GM12878 (cell line): ENCODE data around the gene HORMAD2. TPM values are rescaled to one million over a fixed set of nuclear protein-coding genes. Genes with fewer than 3 reads are reported as not detected.

Experiments used
- CBX5 ChIP-seq: sonication (generic); IDR thresholded peaks from 2 replicates; pipeline ENCODE4 v1.6.1; 2016; ENCODE audit warnings: low read depth, moderate library complexity, mild to moderate bottlenecking, inconsistent platforms
- E2F8 ChIP-seq: fragments of 450-650 bp; IDR thresholded peaks from 2 replicates; pipeline ENCODE4 v1.6.1; 2018; ENCODE audit warnings: mild to moderate bottlenecking, low read depth, moderate library complexity; ENCODE audit not compliant: partially characterized antibody
- FOS ChIP-seq: IDR thresholded peaks from 3 replicates; pipeline ENCODE4 v1.6.1; 2011; ENCODE audit warnings: borderline replicate concordance; ENCODE audit not compliant: insufficient read length; ENCODE audit errors: extremely low read depth
- HDAC2 ChIP-seq: fragments of 200-600 bp; sonication (generic); IDR thresholded peaks from 2 replicates; pipeline ENCODE4 v1.6.1; 2017
- MLLT1 ChIP-seq: fragments of 450-650 bp; IDR thresholded peaks from 2 replicates; pipeline ENCODE4 v1.6.1; 2016; ENCODE audit warnings: mild to moderate bottlenecking
- POLR2AphosphoS5 ChIP-seq: IDR thresholded peaks from 2 replicates; pipeline ENCODE4 v1.6.1; 2011; ENCODE audit warnings: mild to moderate bottlenecking, low read length, inconsistent platforms
- SRF ChIP-seq, 2 experiments: IDR thresholded peaks; 2 replicates each; pipeline ENCODE4 v1.6.1; 2011; ENCODE audit warnings: low read depth in 2 of 2, low read length in 2 of 2, mild to moderate bottlenecking in 1 of 2, moderate library complexity in 1 of 2
- polyA plus RNA-seq, 11 experiments: library from polyadenylated mRNA; depleted of rRNA in 4 of 11; unstranded in 6 of 11; stranded (reverse) in 5 of 11; fragments of >200 nt; fragmentation: Nextera tagmentation in 4 of 11; fragmentation: Illumina TruSeq in 1 of 11; extraction: Ambion mirVana in 4 of 11; extraction: Trizol in 1 of 11; gene quantifications; 1 replicate in 1 of 11; 2 replicates in 10 of 11; pipeline versions ENCODE4 v1.2.1 to v1.2.3, GENCODE V29; 2011 to 2016; ENCODE audit warnings: inconsistent platforms in 2 of 11, missing spikeins in 2 of 11, low read depth in 1 of 11
- total RNA-seq, 4 experiments: library from RNA; depleted of rRNA in 3 of 4; stranded (reverse); fragments of >200 nt in 3 of 4; fragmentation: Illumina TruSeq in 1 of 4; extraction: Trizol in 1 of 4; gene quantifications; 2 replicates each; pipeline versions ENCODE4 v1.2.1 to v1.2.3, GENCODE V29; 2013 to 2021
- TF ChIP-seq, protein P1 (sequence below): IDR thresholded peaks from 2 replicates; pipeline ENCODE4 v1.6.1; 2011; ENCODE audit warnings: low read depth, mild to moderate bottlenecking, low read length, moderate library complexity, borderline replicate concordance; ENCODE audit errors: extremely low read depth

Gene HORMAD2
- total and polyA plus RNA-seq, 10 of the 15 experiments (the other 5 are each of a cell fraction or from before 2014, with no cell fraction given), result 0.07 to 0.13 TPM; not detected in 8

DNA sequence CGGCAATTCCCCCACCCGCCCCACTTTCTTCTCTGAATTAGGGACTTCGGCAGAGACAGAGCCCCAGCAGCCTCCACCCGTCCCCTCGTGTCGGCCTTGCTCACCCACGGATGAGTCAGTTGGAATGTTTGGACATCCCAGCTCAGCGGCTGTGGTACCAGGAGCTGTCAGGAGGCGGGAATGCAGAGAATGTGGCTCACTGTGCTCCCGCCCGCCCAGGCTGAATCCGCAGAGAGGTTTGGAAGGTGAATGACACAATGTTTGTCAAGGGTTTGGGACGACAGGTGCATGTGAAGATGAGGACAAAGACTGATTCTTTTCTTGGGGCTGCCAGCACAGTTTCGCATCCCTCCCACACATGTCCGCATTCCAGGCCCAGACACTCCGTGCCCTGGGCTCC is 126.7 kb downstream of the HORMAD2 start (continued):
- TF ChIP-seq E2F8 (no peak), SRF (IDR thresholded peaks at IDR 0.05; ENCODE audit: low read depth in 2 of 2, low read length in 2 of 2) (no peak), HDAC2 (no peak), MLLT1 (no peak), FOS (no peak), CBX5 (no peak), POLR2AphosphoS5 (no peak)
- TF ChIP-seq, protein P1, sequence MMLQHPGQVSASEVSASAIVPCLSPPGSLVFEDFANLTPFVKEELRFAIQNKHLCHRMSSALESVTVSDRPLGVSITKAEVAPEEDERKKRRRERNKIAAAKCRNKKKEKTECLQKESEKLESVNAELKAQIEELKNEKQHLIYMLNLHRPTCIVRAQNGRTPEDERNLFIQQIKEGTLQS, result no peak
